ENCODE results near the gene GRAMD2A. TPM values are rescaled to one million over a fixed set of nuclear protein-coding genes. Genes with fewer than 3 reads are reported as not detected.

GRAMD2A gene
- total and polyA plus RNA-seq, 2 experiments from 2014 or later = 4.4 to 4.6 TPM

- no peak overlapping the region for H3K4me3 ChIP-seq
- H3K9me3 ChIP-seq (ENCODE audit: low read depth) = no peaks in the 10 kb centered on the region
- no peaks in the 10 kb centered on the region for H3K79me2 ChIP-seq
- H3K36me3 ChIP-seq (replicated peaks; ENCODE audit: insufficient read depth, low read depth) = no peaks in the 10 kb centered on the region
- peaks cover 13% of the 10 kb centered on the region for H3K27me3 ChIP-seq
- H3K4me1 ChIP-seq (ENCODE audit: insufficient read depth) = peaks cover 15% of the 10 kb centered on the region
- TF ChIP-seq EZH2phosphoT487 (IDR thresholded peaks at IDR 0.05; ENCODE audit: low read depth, severe bottlenecking, unreplicated experiment) = no peak
- TF ChIP-seq CTCF (IDR thresholded peaks at IDR 0.05; ENCODE audit: poor library complexity) = no peak
- TF ChIP-seq EZH2 (IDR thresholded peaks at IDR 0.05; ENCODE audit: borderline replicate concordance) = no peak
- WGBS (ENCODE audit: low lambda C conversion rate, missing lambda C conversion rate) = 79% methylated on average over 16 of the region's 16 CpGs
- no peak overlapping the region for H3K4me2 ChIP-seq
- H3K27ac ChIP-seq = no peak overlapping the region
- no peaks in the 10 kb centered on the region for H3K9me2 ChIP-seq (replicated peaks; ENCODE audit: insufficient read depth)
- no peak overlapping the region for H2AFZ ChIP-seq
- no peaks in the 10 kb centered on the region for H4K20me1 ChIP-seq (ENCODE audit: insufficient read depth, poor library complexity, severe bottlenecking)
- DNase-seq (ENCODE audit: low spot score) = no peak
Observed at GRCh38 chr15:72179950-72180581, 17.5 kb downstream of the GRAMD2A start.

- H3K27ac ChIP-seq = no peak overlapping the region
- H3K4me1 ChIP-seq (ENCODE audit: insufficient read depth) = peaks cover 7% of the 10 kb centered on the region
- TF ChIP-seq EZH2phosphoT487 (IDR thresholded peaks at IDR 0.05; ENCODE audit: low read depth, severe bottlenecking, unreplicated experiment) (no peak), CTCF (IDR thresholded peaks at IDR 0.05; ENCODE audit: poor library complexity) (no peak), EZH2 (IDR thresholded peaks at IDR 0.05; ENCODE audit: borderline replicate concordance) (no peak)
- H3K4me3 ChIP-seq = no peak overlapping the region
- no peak overlapping the region for H3K4me2 ChIP-seq
- H4K20me1 ChIP-seq (ENCODE audit: insufficient read depth, poor library complexity, severe bottlenecking) = no peaks in the 10 kb centered on the region
- 91% methylated on average over 13 of the region's 13 CpGs for WGBS (ENCODE audit: low lambda C conversion rate, missing lambda C conversion rate)
- H2AFZ ChIP-seq = no peak overlapping the region
- no peaks in the 10 kb centered on the region for H3K9me2 ChIP-seq (replicated peaks; ENCODE audit: insufficient read depth)
- DNase-seq (ENCODE audit: low spot score) = no peak
- no peaks in the 10 kb centered on the region for H3K9me3 ChIP-seq (ENCODE audit: low read depth)
- H3K79me2 ChIP-seq = no peaks in the 10 kb centered on the region
- H3K27me3 ChIP-seq = peaks cover 10% of the 10 kb centered on the region
- H3K36me3 ChIP-seq (replicated peaks; ENCODE audit: insufficient read depth, low read depth) = no peaks in the 10 kb centered on the region
Observed at GRCh38 chr15:72178976-72179585, 18.5 kb downstream of the GRAMD2A start.

- WGBS (ENCODE audit: low lambda C conversion rate, missing lambda C conversion rate) = 75% methylated on average over 3 of the region's 3 CpGs
- H3K4me3 ChIP-seq = no peak overlapping the region
Observed at GRCh38 chr15:72176743-72177142, 20.8 kb downstream of the GRAMD2A start.

More at GRCh38 chr15:72176743-72177142, 20.8 kb downstream of the GRAMD2A start:
- Histone ChIP-seq H3K9me2 (replicated peaks; ENCODE audit: insufficient read depth) (no peaks in the 10 kb centered on the region), H3K36me3 (replicated peaks; ENCODE audit: insufficient read depth, low read depth) (no peaks in the 10 kb centered on the region), H3K9me3 (ENCODE audit: low read depth) (no peaks in the 10 kb centered on the region), H3K79me2 (no peaks in the 10 kb centered on the region), H3K27ac (no peak overlapping the region), H3K4me2 (no peak overlapping the region), H3K27me3 (no peaks in the 10 kb centered on the region), H4K20me1 (ENCODE audit: insufficient read depth, poor library complexity, severe bottlenecking) (no peaks in the 10 kb centered on the region), H2AFZ (no peak overlapping the region), H3K4me1 (ENCODE audit: insufficient read depth) (no peaks in the 10 kb centered on the region)
- DNase-seq (ENCODE audit: low spot score) = no peak
- TF ChIP-seq CTCF (IDR thresholded peaks at IDR 0.05; ENCODE audit: poor library complexity) = no peak
- TF ChIP-seq EZH2 (IDR thresholded peaks at IDR 0.05; ENCODE audit: borderline replicate concordance) = no peak
- no peak for TF ChIP-seq EZH2phosphoT487 (IDR thresholded peaks at IDR 0.05; ENCODE audit: low read depth, severe bottlenecking, unreplicated experiment)
